Fibroblast of the aortic adventitia (primary cell): ENCODE data around the gene DDX50. TPM values are rescaled to one million over a fixed set of nuclear protein-coding genes. Genes with fewer than 3 reads are reported as not detected.

Experiments
- DNase-seq: peaks from one replicate; pipeline ENCODE4 v3.0.0-alpha.2; 2010; ENCODE audit warnings: low read depth
- H3K4me3 ChIP-seq: 2 replicates; pipeline ENCODE4 v1.5.1; 2011; ENCODE audit warnings: low read depth, mild to moderate bottlenecking, control low read depth, low read length, moderate library complexity
- CTCF ChIP-seq: IDR thresholded peaks from 2 replicates; pipeline ENCODE4 v1.5.1; 2011; ENCODE audit warnings: mild to moderate bottlenecking, low read length, control low read depth, inconsistent platforms; ENCODE audit not compliant: insufficient read depth
- total RNA-seq: library from RNA; depleted of rRNA; stranded (reverse); fragments of >200 nt; gene quantifications from 2 replicates; pipeline ENCODE4 v1.2.3, GENCODE V29; 2012; ENCODE audit warnings: low replicate concordance

DDX50 gene
- total RNA-seq, 1 donor: 52.6 TPM

- DNase-seq: no peak
- TF ChIP-seq CTCF: no peak
- no peak overlapping the region for H3K4me3 ChIP-seq
These were observed 49.5 kb downstream of the DDX50 start for GRCh38 chr10:68950598-68950997.

- TF ChIP-seq CTCF: no peak
- DNase-seq: no peak
- H3K4me3 ChIP-seq: no peak overlapping the region
These were observed 53.8 kb downstream of the DDX50 start for GRCh38 chr10:68954904-68955303.

- peak overlapping the region; percentile 99 for H3K4me3 ChIP-seq
- no peak for DNase-seq
- TF ChIP-seq CTCF: no peak
These were observed 54.3 kb downstream of the DDX50 start for GRCh38 chr10:68955355-68955831.

- TF ChIP-seq CTCF: peak; percentile 68
- H3K4me3 ChIP-seq: peak within 1 kb of the TSS; percentile 99
- peak; percentile 92 for DNase-seq
These were observed 54.9 kb downstream of the DDX50 start, which contains the start of gene DDX21 for GRCh38 chr10:68955832-68956532. DDX21 (plus strand) TSS chr10:68956170; CDS start chr10:68956226, 56 bp downstream.

GRCh38 chr10:68957284-68957615 lies 56.1 kb downstream of the DDX50 start:
- peak overlapping the region; percentile 99 for H3K4me3 ChIP-seq
- DNase-seq: no peak

GRCh38 chr10:68957654-68958053 lies 56.5 kb downstream of the DDX50 start:
- no peak for TF ChIP-seq CTCF
- peak overlapping the region; percentile 99 for H3K4me3 ChIP-seq
- peak; percentile 46 for DNase-seq

More at GRCh38 chr10:68957284-68957615, 56.1 kb downstream of the DDX50 start:
- TF ChIP-seq CTCF: no peak
